KG1 (cell line): ENCODE measurements around the gene S1PR1.
"Not testable (repeated sequence)": the region's sequence is repeated elsewhere in the genome, so short reads cannot be mapped to it uniquely, and the experiment has no call there.

Source experiments
- DNase-seq: peaks from one replicate; lab custom pipeline; 2025; lab: John Stamatoyannopoulos, UW

Gene S1PR1

DNA sequence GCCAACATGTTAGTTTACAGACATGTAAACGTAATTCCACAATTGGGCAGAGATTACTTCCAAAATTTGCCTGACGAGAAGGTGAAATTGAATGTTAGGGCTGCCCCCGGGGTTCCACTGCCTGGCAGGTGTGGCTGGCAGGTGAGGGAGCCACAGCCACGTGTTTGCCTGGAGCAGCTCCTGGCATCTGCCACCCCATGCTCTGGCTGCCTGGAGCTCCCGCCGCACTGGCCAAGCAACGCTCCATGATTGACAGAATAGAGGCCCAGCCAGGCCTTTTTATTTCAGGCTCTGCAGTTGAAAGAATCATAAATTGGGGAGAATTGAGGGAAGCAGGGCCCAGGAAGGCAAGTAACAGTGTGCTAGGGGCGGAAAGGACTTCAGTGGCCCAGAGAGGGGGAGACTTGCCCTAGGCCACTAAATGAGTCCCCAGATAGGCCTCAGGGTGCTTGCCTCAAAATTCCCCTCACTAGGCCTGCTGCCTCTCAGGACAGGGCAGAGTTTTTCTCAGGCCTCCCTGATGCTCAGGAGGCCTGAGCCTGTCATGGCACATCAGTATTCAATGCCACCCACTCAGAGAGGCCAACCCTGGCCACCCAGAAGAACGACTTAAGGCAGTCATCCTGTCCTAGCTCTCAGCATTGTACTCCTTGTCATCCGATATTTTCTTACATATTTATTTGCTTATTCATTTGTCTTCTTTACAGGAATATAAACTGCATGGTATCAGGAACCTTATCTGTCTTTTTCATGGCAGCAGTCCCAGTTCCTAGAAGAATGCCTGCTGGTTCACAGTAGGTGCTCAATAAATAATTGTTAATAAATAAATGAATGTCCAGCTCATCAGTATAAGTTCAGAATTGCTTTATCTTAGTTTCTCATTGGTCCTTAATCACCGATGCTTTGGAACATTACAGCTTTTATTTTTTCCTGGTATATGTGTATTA, 16.6 kb upstream of the S1PR1 start:
- DNase-seq: no peak

DNA sequence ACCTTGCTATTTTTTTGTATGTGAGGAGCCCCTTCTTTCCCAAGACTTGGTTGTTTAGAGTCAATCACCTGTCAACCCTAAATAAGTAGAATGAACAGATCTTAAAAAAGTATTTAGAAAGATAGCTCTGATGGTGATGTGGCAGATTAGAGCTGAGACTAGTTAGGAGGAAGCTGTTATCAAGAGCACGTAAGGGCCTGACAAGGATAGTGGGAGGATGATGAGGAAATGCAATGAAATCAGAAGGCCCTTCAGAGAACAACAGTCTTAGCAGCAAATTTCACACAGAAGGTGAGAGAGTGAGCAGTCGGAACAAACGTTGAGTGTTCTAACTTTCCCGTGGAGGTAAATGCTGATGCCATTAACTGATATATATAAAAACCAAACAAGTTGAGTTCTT, 15.9 kb upstream of the S1PR1 start:
- DNase-seq: no peak

- DNase-seq: no peak
These were observed 14.8 kb upstream of the S1PR1 start for GRCh38 chr1:101221945-101222429.

GRCh38 chr1:101227837-101228236, 9.0 kb upstream of the S1PR1 start:
- DNase-seq: no peak

GRCh38 chr1:101228424-101229134, 8.2 kb upstream of the S1PR1 start:
- DNase-seq: no peak

DNA sequence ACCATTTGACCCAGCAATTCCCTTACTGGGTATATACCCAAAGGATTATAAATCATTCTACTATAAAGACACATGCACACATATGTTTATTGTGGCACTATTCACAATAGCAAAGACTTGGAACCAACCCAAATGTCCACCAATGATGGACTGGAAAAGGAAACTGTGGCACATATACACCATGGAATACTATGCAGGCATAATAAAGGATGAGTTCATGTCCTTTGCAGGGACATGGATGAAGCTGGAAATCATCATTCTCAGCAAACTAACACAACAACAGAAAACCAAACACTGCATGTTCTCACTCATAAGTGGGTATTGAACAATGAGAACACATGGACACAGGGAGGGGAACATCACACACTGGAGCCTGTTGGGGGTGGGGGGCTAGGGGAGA, 4.6 kb upstream of the S1PR1 start:
- not testable (repeated sequence) for DNase-seq

DNA sequence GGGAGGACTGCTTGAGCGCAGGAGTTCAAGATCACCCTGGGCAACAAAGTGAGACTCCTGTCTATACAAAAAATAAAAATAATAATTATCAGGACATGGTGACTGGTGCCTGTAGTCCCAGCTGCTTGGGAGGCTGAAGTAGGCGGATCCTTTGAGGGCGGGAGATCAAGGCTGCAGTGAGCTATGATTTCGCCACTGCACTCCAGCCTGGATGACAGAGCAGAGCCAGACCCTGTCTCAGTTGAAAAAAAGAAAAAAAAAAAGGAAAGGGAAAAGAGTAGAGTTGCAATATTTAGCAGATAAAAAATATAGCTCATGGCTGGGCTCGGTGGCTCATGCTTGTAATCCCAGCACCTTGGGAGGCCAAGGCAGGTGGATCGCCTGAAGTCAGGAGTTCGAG, 3.3 kb upstream of the S1PR1 start:
- no peak for DNase-seq

DNA sequence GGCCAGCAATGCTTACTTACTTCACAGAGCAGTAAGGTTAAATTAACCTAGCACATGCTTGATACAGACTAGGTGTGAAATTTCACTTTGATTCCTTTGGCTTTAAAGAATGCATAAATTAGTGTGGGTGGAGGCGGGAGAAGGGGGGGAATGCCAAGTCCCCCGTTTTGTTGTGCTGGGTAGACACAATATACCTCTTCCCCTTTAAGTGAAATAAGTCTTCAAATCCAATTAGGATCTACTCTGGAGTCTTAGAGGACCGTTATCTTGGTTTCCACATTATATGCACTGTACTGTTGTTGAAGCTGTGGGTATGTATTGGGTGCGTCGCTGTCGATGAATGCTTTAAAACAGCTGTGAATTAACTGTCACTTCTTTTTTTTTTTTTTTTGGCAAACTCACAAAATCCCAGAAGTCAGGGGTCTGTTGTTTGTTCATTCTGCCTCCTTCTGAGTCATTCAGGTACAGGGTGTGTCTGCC, 1.6 kb upstream of the S1PR1 start:
- DNase-seq: no peak

GRCh38 chr1:101235696-101236515, 913 bp upstream of the S1PR1 start:
- DNase-seq: no peak

GRCh38 chr1:101237229-101237837, 514 bp downstream of the S1PR1 start:
- no peak for DNase-seq

DNA sequence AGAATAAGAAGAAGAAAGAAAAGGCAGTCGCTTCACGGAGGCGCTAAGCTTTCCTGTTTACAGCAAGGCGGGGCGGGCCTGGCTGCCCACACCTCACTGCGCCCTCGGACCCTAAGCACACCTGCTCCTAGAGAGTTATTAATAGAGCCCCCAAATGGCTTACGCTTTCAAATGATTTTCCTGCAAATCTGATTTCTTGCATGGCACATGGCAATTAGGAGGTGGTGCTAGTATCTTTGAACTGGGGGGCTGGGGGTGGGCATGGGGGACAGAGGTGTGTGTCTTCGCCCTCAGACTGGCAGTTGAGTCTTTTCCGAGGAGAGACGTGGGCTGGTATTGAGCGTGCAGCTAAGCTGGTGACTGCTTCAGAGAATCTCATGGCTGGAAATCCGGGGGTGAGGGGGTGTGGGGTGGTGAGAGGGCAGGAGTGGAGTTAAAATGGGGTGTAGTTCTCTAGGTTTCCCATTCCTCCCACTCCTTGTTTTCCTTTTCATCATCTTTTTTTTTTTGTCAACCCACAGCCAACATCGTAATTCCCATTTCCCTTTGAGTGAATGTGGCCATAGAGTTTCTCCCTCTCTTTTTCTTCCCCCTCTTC, 1.3 kb downstream of the S1PR1 start:
- DNase-seq: no peak

DNA sequence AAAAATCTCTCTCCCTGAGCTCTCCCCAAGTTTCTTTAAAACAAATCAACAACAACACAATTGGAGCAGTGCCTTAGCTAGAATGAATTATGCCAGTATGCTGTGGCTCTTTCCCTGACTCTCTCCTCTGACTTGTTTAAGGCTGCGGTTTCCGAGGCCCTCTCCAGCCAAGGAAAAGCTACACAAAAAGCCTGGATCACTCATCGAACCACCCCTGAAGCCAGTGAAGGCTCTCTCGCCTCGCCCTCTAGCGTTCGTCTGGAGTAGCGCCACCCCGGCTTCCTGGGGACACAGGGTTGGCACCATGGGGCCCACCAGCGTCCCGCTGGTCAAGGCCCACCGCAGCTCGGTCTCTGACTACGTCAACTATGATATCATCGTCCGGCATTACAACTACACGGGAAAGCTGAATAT, 1.9 kb downstream of the S1PR1 start:
- peak; percentile 38 for DNase-seq

DNA sequence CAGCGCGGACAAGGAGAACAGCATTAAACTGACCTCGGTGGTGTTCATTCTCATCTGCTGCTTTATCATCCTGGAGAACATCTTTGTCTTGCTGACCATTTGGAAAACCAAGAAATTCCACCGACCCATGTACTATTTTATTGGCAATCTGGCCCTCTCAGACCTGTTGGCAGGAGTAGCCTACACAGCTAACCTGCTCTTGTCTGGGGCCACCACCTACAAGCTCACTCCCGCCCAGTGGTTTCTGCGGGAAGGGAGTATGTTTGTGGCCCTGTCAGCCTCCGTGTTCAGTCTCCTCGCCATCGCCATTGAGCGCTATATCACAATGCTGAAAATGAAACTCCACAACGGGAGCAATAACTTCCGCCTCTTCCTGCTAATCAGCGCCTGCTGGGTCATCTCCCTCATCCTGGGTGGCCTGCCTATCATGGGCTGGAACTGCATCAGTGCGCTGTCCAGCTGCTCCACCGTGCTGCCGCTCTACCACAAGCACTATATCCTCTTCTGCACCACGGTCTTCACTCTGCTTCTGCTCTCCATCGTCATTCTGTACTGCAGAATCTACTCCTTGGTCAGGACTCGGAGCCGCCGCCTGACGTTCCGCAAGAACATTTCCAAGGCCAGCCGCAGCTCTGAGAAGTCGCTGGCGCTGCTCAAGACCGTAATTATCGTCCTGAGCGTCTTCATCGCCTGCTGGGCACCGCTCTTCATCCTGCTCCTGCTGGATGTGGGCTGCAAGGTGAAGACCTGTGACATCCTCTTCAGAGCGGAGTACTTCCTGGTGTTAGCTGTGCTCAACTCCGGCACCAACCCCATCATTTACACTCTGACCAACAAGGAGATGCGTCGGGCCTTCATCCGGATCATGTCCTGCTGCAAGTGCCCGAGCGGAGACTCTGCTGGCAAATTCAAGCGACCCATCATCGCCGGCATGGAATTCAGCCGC, 2.5 kb downstream of the S1PR1 start:
- DNase-seq: no peak

DNA sequence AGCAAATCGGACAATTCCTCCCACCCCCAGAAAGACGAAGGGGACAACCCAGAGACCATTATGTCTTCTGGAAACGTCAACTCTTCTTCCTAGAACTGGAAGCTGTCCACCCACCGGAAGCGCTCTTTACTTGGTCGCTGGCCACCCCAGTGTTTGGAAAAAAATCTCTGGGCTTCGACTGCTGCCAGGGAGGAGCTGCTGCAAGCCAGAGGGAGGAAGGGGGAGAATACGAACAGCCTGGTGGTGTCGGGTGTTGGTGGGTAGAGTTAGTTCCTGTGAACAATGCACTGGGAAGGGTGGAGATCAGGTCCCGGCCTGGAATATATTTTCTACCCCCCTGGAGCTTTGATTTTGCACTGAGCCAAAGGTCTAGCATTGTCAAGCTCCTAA, 3.2 kb downstream of the S1PR1 start:
- DNase-seq: no peak

DNA sequence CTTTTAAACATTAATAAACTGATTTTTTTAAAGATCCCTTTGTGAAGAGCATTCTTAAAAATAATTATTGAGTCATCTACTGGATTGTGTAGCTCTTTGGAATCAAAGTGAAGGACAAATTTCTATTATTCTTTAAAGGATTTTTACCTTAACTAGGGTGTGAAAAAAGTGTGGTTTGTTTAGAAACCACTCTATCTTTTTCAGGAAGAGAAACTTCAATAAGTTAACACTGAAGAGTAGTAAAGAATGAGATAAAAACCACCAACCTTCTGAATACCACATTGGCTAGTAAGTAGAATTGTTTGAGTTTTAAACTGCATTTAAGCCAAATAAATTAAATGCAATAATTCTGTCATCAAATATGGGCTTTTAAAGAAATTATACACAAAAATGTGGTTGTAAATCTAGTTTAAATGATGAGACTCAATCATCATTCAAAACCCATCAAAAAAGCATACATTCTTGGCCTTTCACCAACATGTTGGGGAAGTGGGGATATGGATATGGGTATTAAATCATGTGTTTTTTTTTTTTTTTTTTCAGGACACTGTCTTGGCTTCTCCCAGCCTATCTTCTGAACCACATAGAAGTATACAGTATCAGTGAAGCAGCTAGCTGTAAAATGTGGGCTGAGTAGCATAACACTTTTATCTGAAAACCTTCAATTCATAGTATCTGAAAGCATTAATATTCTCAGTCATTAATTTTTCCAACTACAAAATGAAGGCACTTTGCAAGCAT, 4.8 kb downstream of the S1PR1 start:
- DNase-seq: no peak

GRCh38 chr1:101242324-101243050, 5.7 kb downstream of the S1PR1 start:
- DNase-seq: no peak

DNA sequence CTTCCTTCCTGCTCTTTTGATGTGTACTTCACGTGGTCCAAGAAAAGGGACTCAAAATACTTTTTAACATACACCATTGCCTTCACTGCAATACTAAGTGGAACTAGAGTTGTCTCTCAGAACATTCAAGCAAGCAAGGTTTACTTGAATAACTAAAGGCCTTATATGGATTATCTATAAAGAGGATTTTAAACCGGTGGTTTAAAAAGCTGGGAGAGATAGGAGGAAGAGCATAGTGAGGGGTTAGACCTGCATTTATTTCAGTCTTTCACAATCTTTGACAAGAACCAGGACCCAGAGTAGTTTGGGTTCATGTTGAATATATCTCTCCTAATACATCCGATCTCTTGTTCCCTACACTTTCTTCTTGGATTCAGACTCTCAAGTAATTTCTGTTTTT, 6.9 kb downstream of the S1PR1 start:
- no peak for DNase-seq

- DNase-seq: no peak
These were observed 8.0 kb downstream of the S1PR1 start for GRCh38 chr1:101244842-101245241.
